ENCODE measurements around the gene ALPP.

Gene ALPP

DNA sequence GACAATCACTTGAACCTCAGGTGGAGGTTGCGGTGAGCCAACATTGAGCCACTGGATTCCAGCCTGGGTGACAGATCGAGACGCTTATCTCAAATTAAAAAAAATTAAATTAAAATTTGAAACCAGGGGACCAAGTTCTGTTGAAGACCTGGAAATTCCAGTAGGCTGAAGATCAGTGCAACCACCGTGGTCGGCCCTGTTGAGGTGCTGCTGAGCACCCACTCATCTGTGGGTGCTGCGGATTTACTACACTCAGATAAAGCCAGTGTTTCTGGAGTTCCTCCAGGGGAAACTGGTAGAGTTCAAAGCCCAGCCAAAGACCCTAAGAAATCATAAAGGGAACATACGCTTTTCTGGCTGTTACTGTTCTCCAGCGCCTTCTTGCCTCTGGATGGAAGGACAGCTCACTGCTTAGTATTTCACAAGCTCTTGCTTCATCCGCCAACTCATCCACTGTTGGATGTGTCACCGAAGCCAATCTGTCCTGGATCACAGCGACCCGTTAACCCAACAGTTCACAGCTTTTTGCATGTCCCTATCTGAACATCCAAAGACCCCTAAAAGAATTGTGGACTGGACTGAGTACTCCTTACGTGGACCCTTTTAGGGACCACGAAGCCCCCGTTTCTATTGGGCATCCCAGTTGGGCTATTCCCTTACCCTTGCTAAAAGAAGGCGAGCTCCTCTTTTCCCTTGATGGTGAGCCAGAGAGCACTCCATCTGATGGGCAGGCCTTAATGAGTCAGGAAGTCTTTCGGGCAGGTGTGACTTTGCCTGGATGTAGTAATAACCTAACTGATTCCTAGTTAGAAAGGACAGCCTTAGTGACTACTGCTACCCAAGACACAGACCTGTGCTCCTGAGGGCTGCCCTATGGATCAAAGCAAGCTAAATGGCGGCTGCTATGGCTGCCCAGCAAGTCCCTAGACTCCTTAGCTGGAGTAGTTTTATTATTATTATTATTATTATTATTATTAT lies 6.0 kb upstream of the ALPP start:
- TF ChIP-seq, protein P1, sequence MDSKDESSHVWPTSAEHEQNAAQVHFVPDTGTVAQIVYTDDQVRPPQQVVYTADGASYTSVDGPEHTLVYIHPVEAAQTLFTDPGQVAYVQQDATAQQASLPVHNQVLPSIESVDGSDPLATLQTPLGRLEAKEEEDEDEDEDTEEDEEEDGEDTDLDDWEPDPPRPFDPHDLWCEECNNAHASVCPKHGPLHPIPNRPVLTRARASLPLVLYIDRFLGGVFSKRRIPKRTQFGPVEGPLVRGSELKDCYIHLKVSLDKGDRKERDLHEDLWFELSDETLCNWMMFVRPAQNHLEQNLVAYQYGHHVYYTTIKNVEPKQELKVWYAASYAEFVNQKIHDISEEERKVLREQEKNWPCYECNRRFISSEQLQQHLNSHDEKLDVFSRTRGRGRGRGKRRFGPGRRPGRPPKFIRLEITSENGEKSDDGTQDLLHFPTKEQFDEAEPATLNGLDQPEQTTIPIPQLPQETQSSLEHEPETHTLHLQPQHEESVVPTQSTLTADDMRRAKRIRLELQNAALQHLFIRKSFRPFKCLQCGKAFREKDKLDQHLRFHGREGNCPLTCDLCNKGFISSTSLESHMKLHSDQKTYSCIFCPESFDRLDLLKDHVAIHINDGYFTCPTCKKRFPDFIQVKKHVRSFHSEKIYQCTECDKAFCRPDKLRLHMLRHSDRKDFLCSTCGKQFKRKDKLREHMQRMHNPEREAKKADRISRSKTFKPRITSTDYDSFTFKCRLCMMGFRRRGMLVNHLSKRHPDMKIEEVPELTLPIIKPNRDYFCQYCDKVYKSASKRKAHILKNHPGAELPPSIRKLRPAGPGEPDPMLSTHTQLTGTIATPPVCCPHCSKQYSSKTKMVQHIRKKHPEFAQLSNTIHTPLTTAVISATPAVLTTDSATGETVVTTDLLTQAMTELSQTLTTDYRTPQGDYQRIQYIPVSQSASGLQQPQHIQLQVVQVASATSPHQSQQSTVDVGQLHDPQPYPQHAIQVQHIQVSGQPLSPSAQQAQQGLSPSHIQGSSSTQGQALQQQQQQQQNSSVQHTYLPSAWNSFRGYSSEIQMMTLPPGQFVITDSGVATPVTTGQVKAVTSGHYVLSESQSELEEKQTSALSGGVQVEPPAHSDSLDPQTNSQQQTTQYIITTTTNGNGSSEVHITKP (tag by site-specific recombination; IDR thresholded peaks at IDR 0.05) = no peak
- no peak for TF ChIP-seq ZNF433 (tag by site-specific recombination; IDR thresholded peaks at IDR 0.05; ENCODE audit: low read depth)
- TF ChIP-seq ZNF701 (tag by site-specific recombination; IDR thresholded peaks at IDR 0.05) = no peak
- TF ChIP-seq YY2 (tag by site-specific recombination; IDR thresholded peaks at IDR 0.05) = no peak
- TF ChIP-seq ZBTB48 (tag by site-specific recombination; IDR thresholded peaks at IDR 0.05) = no peak
- TF ChIP-seq, protein P2, sequence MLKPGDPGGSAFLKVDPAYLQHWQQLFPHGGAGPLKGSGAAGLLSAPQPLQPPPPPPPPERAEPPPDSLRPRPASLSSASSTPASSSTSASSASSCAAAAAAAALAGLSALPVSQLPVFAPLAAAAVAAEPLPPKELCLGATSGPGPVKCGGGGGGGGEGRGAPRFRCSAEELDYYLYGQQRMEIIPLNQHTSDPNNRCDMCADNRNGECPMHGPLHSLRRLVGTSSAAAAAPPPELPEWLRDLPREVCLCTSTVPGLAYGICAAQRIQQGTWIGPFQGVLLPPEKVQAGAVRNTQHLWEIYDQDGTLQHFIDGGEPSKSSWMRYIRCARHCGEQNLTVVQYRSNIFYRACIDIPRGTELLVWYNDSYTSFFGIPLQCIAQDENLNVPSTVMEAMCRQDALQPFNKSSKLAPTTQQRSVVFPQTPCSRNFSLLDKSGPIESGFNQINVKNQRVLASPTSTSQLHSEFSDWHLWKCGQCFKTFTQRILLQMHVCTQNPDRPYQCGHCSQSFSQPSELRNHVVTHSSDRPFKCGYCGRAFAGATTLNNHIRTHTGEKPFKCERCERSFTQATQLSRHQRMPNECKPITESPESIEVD (tag by site-specific recombination; IDR thresholded peaks at IDR 0.05) = no peak
- TF ChIP-seq ZNF707 (tag by site-specific recombination; IDR thresholded peaks at IDR 0.05) = no peak
- no peak for TF ChIP-seq ZNF366 (tag by site-specific recombination; conservative IDR thresholded peaks at IDR 0.05)
- TF ChIP-seq ZFP41 (tag by site-specific recombination; IDR thresholded peaks at IDR 0.05; ENCODE audit: borderline replicate concordance) = no peak
- no peak for TF ChIP-seq ZNF785 (tag by site-specific recombination; IDR thresholded peaks at IDR 0.05)
- TF ChIP-seq SCRT2 (tag by site-specific recombination; IDR thresholded peaks at IDR 0.05) = no peak
- no peak for TF ChIP-seq ZNF23 (tag by site-specific recombination; IDR thresholded peaks at IDR 0.05; ENCODE audit: borderline replicate concordance)
- no peak overlapping the region for H3K4me3 ChIP-seq (ENCODE audit: low read depth, low read length)
- POLR2A ChIA-PET = no interaction called here
- no peaks in the 10 kb centered on the region for H3K4me1 ChIP-seq (ENCODE audit: control insufficient read depth, insufficient read depth, low read length)
- CTCF ChIA-PET = interaction anchor here (0.6 kb wide), 2 partner anchors 157 to 465 kb away, joined by 3 to 4 read pairs; no protein-coding TSS in a partner anchor
- H3K9me3 ChIP-seq (ENCODE audit: control insufficient read depth, insufficient read depth, low read depth, low read length) = no peaks in the 10 kb centered on the region
- no peak overlapping the region for H3K27ac ChIP-seq (ENCODE audit: extremely low read depth, low read depth, low read length)
- H3K36me3 ChIP-seq (ENCODE audit: control insufficient read depth in 2 of 2, insufficient read depth in 1 of 2, low read length in 2 of 2) = no peaks in the 10 kb centered on the region

DNA sequence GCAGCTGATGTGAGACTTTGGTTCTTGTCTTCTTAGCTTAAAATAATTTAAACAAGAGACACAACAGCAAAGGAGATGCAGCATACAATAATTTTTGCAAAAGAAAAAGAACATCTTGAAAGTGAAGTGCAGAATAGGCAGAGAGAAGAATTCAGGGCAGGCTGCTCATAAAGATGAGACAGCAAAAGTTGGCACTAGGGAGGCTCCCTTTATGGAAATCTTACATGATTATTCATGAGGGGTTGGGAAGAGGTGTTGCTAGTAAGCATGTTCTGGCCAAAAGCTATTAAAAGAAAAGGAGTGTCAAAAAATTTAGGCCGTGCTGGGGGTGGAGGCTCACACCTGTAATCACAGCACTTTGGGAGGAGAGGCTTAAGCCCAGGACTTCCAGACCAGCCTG lies 4.2 kb upstream of the ALPP start:
- no peak overlapping the region for H3K4me3 ChIP-seq (ENCODE audit: low read depth, low read length)
- ChIA-PET POLR2A (no interaction called here), CTCF (interaction anchor here (0.7 to 2.3 kb wide), 4 partner anchors 9 to 141 kb away, joined by 3 to 6 read pairs (median 3); no protein-coding TSS in a partner anchor)
- no peaks in the 10 kb centered on the region for H3K4me1 ChIP-seq (ENCODE audit: control insufficient read depth, insufficient read depth, low read length)
- H3K9me3 ChIP-seq (ENCODE audit: control insufficient read depth, insufficient read depth, low read depth, low read length) = no peaks in the 10 kb centered on the region
- no peak overlapping the region for H3K27ac ChIP-seq (ENCODE audit: extremely low read depth, low read depth, low read length)
- TF ChIP-seq ZNF670 (tag by site-specific recombination; IDR thresholded peaks at IDR 0.05; ENCODE audit: low read depth) (no peak), ZNF768 (tag by site-specific recombination; IDR thresholded peaks at IDR 0.05) (no peak), SALL2 (tag by site-specific recombination; IDR thresholded peaks at IDR 0.05; ENCODE audit: borderline replicate concordance) (no peak), ZSCAN16 (tag by site-specific recombination; IDR thresholded peaks at IDR 0.05) (no peak), ZNF560 (tag by site-specific recombination; IDR thresholded peaks at IDR 0.05; ENCODE audit: borderline replicate concordance) (no peak), ZNF391 (tag by site-specific recombination; IDR thresholded peaks at IDR 0.05; ENCODE audit: borderline replicate concordance, low read depth) (no peak), ZNF843 (tag by site-specific recombination; IDR thresholded peaks at IDR 0.05) (no peak), ZNF792 (tag by site-specific recombination; IDR thresholded peaks at IDR 0.05) (no peak), ZNF830 (tag by site-specific recombination; IDR thresholded peaks at IDR 0.05; ENCODE audit: low read depth) (no peak), ZNF175 (tag by site-specific recombination; IDR thresholded peaks at IDR 0.05) (no peak), ZNF114 (tag by site-specific recombination; IDR thresholded peaks at IDR 0.05) (no peak), ZNF544 (tag by site-specific recombination; IDR thresholded peaks at IDR 0.05) (no peak), ZNF335 (tag by site-specific recombination; conservative IDR thresholded peaks at IDR 0.05) (no peak)
- TF ChIP-seq, protein P3, sequence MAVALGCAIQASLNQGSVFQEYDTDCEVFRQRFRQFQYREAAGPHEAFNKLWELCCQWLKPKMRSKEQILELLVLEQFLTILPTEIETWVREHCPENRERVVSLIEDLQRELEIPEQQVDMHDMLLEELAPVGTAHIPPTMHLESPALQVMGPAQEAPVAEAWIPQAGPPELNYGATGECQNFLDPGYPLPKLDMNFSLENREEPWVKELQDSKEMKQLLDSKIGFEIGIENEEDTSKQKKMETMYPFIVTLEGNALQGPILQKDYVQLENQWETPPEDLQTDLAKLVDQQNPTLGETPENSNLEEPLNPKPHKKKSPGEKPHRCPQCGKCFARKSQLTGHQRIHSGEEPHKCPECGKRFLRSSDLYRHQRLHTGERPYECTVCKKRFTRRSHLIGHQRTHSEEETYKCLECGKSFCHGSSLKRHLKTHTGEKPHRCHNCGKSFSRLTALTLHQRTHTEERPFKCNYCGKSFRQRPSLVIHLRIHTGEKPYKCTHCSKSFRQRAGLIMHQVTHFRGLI (tag by site-specific recombination; IDR thresholded peaks at IDR 0.05) = no peak
- H3K36me3 ChIP-seq (ENCODE audit: control insufficient read depth in 2 of 2, insufficient read depth in 1 of 2, low read length in 2 of 2) = no peaks in the 10 kb centered on the region

Data from HEK293 (cell line).